Hepatocyte (in vitro differentiated cells): Measurements from ENCODE around the gene GALNT15. TPM values are rescaled to one million over a fixed set of nuclear protein-coding genes. Genes with fewer than 3 reads are reported as not detected.

Experiments used
- DNase-seq: peaks from one replicate; pipeline ENCODE4 v3.0.0-alpha.2; 2016; ENCODE audit warnings: low spot score
- H2AFZ ChIP-seq: fragments of 200-600 bp; sonication (generic); 2 replicates; pipeline ENCODE4 v1.6.0; 2016; ENCODE audit warnings: antibody characterized with exemption, mild to moderate bottlenecking
- H3K27ac ChIP-seq: fragments of 200-600 bp; sonication (generic); 2 replicates; pipeline ENCODE4 v1.5.1; 2016; ENCODE audit warnings: mild to moderate bottlenecking
- H3K27me3 ChIP-seq: fragments of 200-600 bp; sonication (generic); 2 replicates; pipeline ENCODE4 v1.6.1; 2016
- H3K36me3 ChIP-seq: fragments of 200-600 bp; sonication (generic); replicated peaks from 2 replicates; pipeline ENCODE4 v1.5.1; 2016; ENCODE audit warnings: low read depth; ENCODE audit not compliant: insufficient read depth
- H3K4me1 ChIP-seq: fragments of 200-600 bp; sonication (generic); 2 replicates; pipeline ENCODE4 v1.5.1; 2016; ENCODE audit warnings: mild to moderate bottlenecking, moderate library complexity; ENCODE audit not compliant: insufficient read depth
- H3K4me2 ChIP-seq: fragments of 200-600 bp; sonication (generic); 2 replicates; pipeline ENCODE4 v1.6.0; 2016
- H3K4me3 ChIP-seq: fragments of 200-600 bp; sonication (generic); 2 replicates; pipeline ENCODE4 v1.5.1; 2016; ENCODE audit warnings: mild to moderate bottlenecking
- H3K79me2 ChIP-seq: fragments of 200-600 bp; sonication (generic); 2 replicates; pipeline ENCODE4 v1.6.0; 2017; ENCODE audit warnings: mild to moderate bottlenecking
- H3K9me2 ChIP-seq: fragments of 200-600 bp; sonication (generic); replicated peaks from 2 replicates; pipeline ENCODE4 v1.6.0; 2017; ENCODE audit warnings: mild to moderate bottlenecking; ENCODE audit not compliant: insufficient read depth
- H3K9me3 ChIP-seq: fragments of 200-600 bp; sonication (generic); 2 replicates; pipeline ENCODE4 v1.5.1; 2016; ENCODE audit warnings: low read depth, mild to moderate bottlenecking
- H4K20me1 ChIP-seq: fragments of 200-600 bp; sonication (generic); 2 replicates; pipeline ENCODE4 v1.6.0; 2016; ENCODE audit warnings: mild to moderate bottlenecking; ENCODE audit not compliant: insufficient read depth, poor library complexity, severe bottlenecking
- CTCF ChIP-seq: fragments of 200-600 bp; sonication (generic); IDR thresholded peaks from 2 replicates; pipeline ENCODE4 v1.5.1; 2016; ENCODE audit warnings: antibody characterized with exemption, mild to moderate bottlenecking; ENCODE audit not compliant: poor library complexity
- EZH2 ChIP-seq: fragments of 200-600 bp; sonication (generic); IDR thresholded peaks from 2 replicates; pipeline ENCODE4 v1.6.1; 2016; ENCODE audit warnings: antibody characterized with exemption, mild to moderate bottlenecking, borderline replicate concordance
- EZH2phosphoT487 ChIP-seq: fragments of 200-600 bp; sonication (generic); IDR thresholded peaks from one replicate; pipeline ENCODE4 v1.6.1; 2018; ENCODE audit warnings: antibody characterized with exemption, mild to moderate bottlenecking, low read depth, moderate library complexity; ENCODE audit not compliant: unreplicated experiment, severe bottlenecking
- WGBS: methylation state at CpG from one replicate; pipeline ENCODE4 v1.1.6; 2016; ENCODE audit warnings: low lambda C conversion rate; ENCODE audit errors: missing lambda C conversion rate; 5-methylcytosine and 5-hydroxymethylcytosine counted together
- polyA plus RNA-seq: library from polyadenylated mRNA; unstranded; fragments of >200 nt; fragmentation: Nextera tagmentation; extraction: Ambion mirVana; gene quantifications from 2 replicates; pipeline ENCODE4 v1.2.1, GENCODE V29; 2016
- total RNA-seq: library from RNA; depleted of rRNA; stranded (reverse); fragments of >200 nt; gene quantifications from 2 replicates; pipeline ENCODE4 v1.2.3, GENCODE V29; 2014

GALNT15 gene
- total and polyA plus RNA-seq, 2 experiments from 2014 or later, result 1.1 to 1.4 TPM

DNA sequence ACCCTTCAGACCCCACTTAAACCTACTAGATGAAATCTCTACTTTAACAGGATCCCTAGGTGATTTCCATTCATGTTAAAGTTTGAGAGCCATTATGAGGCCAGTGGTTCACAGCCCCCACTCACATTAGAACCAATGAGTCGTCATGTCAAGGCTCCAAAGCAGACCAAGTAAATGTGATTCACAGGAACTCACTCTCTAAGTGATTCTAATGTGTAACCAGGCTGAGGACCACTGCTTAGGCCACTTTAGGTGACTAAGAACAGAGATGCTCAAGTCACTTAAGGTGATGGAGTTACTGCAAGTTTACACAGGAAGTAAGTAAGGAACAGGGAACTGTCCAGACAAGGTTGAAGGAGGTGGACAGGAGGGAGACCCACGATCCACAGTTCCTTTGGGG lies 7.7 kb downstream of the GALNT15 start:
- no peak for DNase-seq
- H4K20me1 ChIP-seq, result no peaks in the 10 kb centered on the region
- 67% methylated on average over 2 of the region's 2 CpGs for WGBS
- no peaks in the 10 kb centered on the region for H3K9me3 ChIP-seq
- H2AFZ ChIP-seq, result no peak overlapping the region
- no peak for TF ChIP-seq EZH2
- no peak for TF ChIP-seq CTCF
- no peak for TF ChIP-seq EZH2phosphoT487
- no peaks in the 10 kb centered on the region for H3K4me1 ChIP-seq
- H3K4me2 ChIP-seq, result no peak overlapping the region
- no peaks in the 10 kb centered on the region for H3K79me2 ChIP-seq
- no peak overlapping the region for H3K27ac ChIP-seq
- no peak overlapping the region for H3K4me3 ChIP-seq
- H3K36me3 ChIP-seq, result no peaks in the 10 kb centered on the region
- no peaks in the 10 kb centered on the region for H3K9me2 ChIP-seq
- no peaks in the 10 kb centered on the region for H3K27me3 ChIP-seq

- H3K27me3 ChIP-seq, result no peaks in the 10 kb centered on the region
- no peaks in the 10 kb centered on the region for H3K36me3 ChIP-seq
- H3K9me3 ChIP-seq, result no peaks in the 10 kb centered on the region
- no peak overlapping the region for H2AFZ ChIP-seq
- H3K4me3 ChIP-seq, result no peak overlapping the region
- no peaks in the 10 kb centered on the region for H3K9me2 ChIP-seq
- H3K27ac ChIP-seq, result no peak overlapping the region
- 83% methylated on average over 5 of the region's 5 CpGs for WGBS
- no peaks in the 10 kb centered on the region for H4K20me1 ChIP-seq
- H3K79me2 ChIP-seq, result no peaks in the 10 kb centered on the region
- no peaks in the 10 kb centered on the region for H3K4me1 ChIP-seq
- no peak overlapping the region for H3K4me2 ChIP-seq
- no peak for DNase-seq
- TF ChIP-seq CTCF (no peak), EZH2 (no peak), EZH2phosphoT487 (no peak)
These were observed 8.1 kb downstream of the GALNT15 start for GRCh38 chr3:16182612-16183011.

GRCh38 chr3:16183082-16183481 lies 8.6 kb downstream of the GALNT15 start:
- no peaks in the 10 kb centered on the region for H3K9me3 ChIP-seq
- H3K36me3 ChIP-seq, result no peaks in the 10 kb centered on the region
- H4K20me1 ChIP-seq, result no peaks in the 10 kb centered on the region
- no peak overlapping the region for H3K4me2 ChIP-seq
- WGBS, result 92% methylated on average over 1 of the region's 1 CpG
- no peak overlapping the region for H3K4me3 ChIP-seq
- H3K27ac ChIP-seq, result no peak overlapping the region
- H3K79me2 ChIP-seq, result no peaks in the 10 kb centered on the region
- DNase-seq, result no peak
- no peaks in the 10 kb centered on the region for H3K9me2 ChIP-seq
- H3K27me3 ChIP-seq, result no peaks in the 10 kb centered on the region
- H2AFZ ChIP-seq, result no peak overlapping the region
- H3K4me1 ChIP-seq, result no peaks in the 10 kb centered on the region
- no peak for TF ChIP-seq CTCF
- TF ChIP-seq EZH2, result no peak
- no peak for TF ChIP-seq EZH2phosphoT487
